K562 (cell line): ENCODE measurements around the gene C2CD2L. TPM values are rescaled to one million over a fixed set of nuclear protein-coding genes. Genes with fewer than 3 reads are reported as not detected.

ENCODE experiments used
- ARHGAP35 ChIP-seq: fragments of 450-650 bp; IDR thresholded peaks from 2 replicates; pipeline ENCODE4 v1.6.1; 2018; ENCODE audit not compliant: partially characterized antibody
- BCOR ChIP-seq: fragments of 450-650 bp; IDR thresholded peaks from 2 replicates; pipeline ENCODE4 v1.6.1; 2016
- BRCA1 ChIP-seq, 2 experiments: fragments of 450-650 bp in 1 of 2; sonication (generic) in 1 of 2; formaldehyde crosslinking in 1 of 2; IDR thresholded peaks; 2 replicates each; pipeline versions ENCODE4 v1.5.0 to v1.6.1; 2017 to 2020; ENCODE audit warnings: mild to moderate bottlenecking in 1 of 2, missing genetic modification reagents in 1 of 2
- CCAR2 ChIP-seq: fragments of 200-400 bp; formaldehyde crosslinking; IDR thresholded peaks from 2 replicates; pipeline ENCODE4 v1.6.1; 2017; ENCODE audit warnings: mild to moderate bottlenecking, low read depth, low read length
- FOXP1 ChIP-seq: sonication (generic); formaldehyde crosslinking; IDR thresholded peaks from 2 replicates; pipeline ENCODE4 v1.8.0; 2022; ENCODE audit warnings: mild to moderate bottlenecking, missing genetic modification reagents
- KAT2B ChIP-seq: IDR thresholded peaks from one replicate; pipeline ENCODE4 v1.6.1; 2012; ENCODE audit warnings: low read depth, mild to moderate bottlenecking, control low read depth, inconsistent platforms, low read length, moderate library complexity
- LEF1 ChIP-seq: fragments of 450-650 bp; IDR thresholded peaks from 2 replicates; pipeline ENCODE4 v1.6.1; 2016; ENCODE audit warnings: mild to moderate bottlenecking
- MECOM ChIP-seq: fragments of 250-450 bp; sonication (Bioruptor Pico); IDR thresholded peaks from 2 replicates; pipeline ENCODE4 v1.8.0; 2022; ENCODE audit warnings: inconsistent platforms
- POLR2G ChIP-seq: fragments of 200-400 bp; formaldehyde crosslinking; IDR thresholded peaks from 2 replicates; pipeline ENCODE4 v1.6.1; 2017; ENCODE audit warnings: low read depth, mild to moderate bottlenecking, antibody characterized with exemption, low read length, moderate library complexity
- PTBP1 ChIP-seq: fragments of 200-400 bp; formaldehyde crosslinking; IDR thresholded peaks from 2 replicates; pipeline ENCODE4 v1.6.1; 2017; ENCODE audit warnings: low read depth, low read length
- RHOXF2B ChIP-seq: fragments of 250-450 bp; sonication (Bioruptor Pico); conservative IDR thresholded peaks from 2 replicates; pipeline ENCODE4 v1.5.1; 2021
- ZBTB17 ChIP-seq: fragments of 450-650 bp; formaldehyde crosslinking; IDR thresholded peaks from 2 replicates; pipeline ENCODE4 v1.4.0; 2020; ENCODE audit warnings: mild to moderate bottlenecking
- ZC3H4 ChIP-seq: sonication (generic); formaldehyde crosslinking; IDR thresholded peaks from 2 replicates; pipeline ENCODE4 v1.9.0; 2021; ENCODE audit warnings: missing genetic modification reagents, borderline replicate concordance
- ZNF766 ChIP-seq: fragments of 200-800 bp; sonication (Bioruptor generic); conservative IDR thresholded peaks from 2 replicates; pipeline ENCODE4 v1.6.1; 2016; ENCODE audit warnings: missing genetic modification characterization, missing compliant biosample characterization
- polyA plus RNA-seq, 8 experiments: library from polyadenylated mRNA; depleted of rRNA in 4 of 8; stranded (reverse) in 5 of 8; unstranded in 3 of 8; fragments of >200 nt; fragmentation: Nextera tagmentation in 2 of 8; fragmentation: Illumina TruSeq in 1 of 8; extraction: Ambion mirVana in 2 of 8; extraction: Trizol in 1 of 8; gene quantifications; 2 replicates each; pipeline versions ENCODE4 v1.2.1 to v1.2.3, GENCODE V29; 2011 to 2014; ENCODE audit warnings: inconsistent platforms in 1 of 8, missing spikeins in 1 of 8
- total RNA-seq, 7 experiments: library from RNA; depleted of rRNA in 6 of 7; stranded (reverse); fragments of >200 nt in 6 of 7; fragmentation: Illumina TruSeq in 2 of 7; extraction: Trizol in 2 of 7; gene quantifications; 2 replicates each; pipeline versions ENCODE4 v1.2.1 to v1.2.3, GENCODE V29; 2011 to 2021; ENCODE audit warnings: low replicate concordance in 1 of 7
- TF ChIP-seq, protein P1 (sequence below): sonication (generic); formaldehyde crosslinking; IDR thresholded peaks from 2 replicates; pipeline ENCODE4 v1.8.1; 2023; ENCODE audit warnings: mild to moderate bottlenecking, missing genetic modification reagents
- TF ChIP-seq, protein P2 (sequence below): fragments of 200-800 bp; sonication (Bioruptor generic); IDR thresholded peaks from 2 replicates; pipeline ENCODE4 v1.6.1; 2017; ENCODE audit warnings: missing genetic modification characterization, missing compliant biosample characterization
- TF ChIP-seq, protein P3 (sequence below): fragments of 250-450 bp; sonication (Bioruptor Pico); IDR thresholded peaks from 2 replicates; pipeline ENCODE4 v1.9.0; 2021; ENCODE audit warnings: mild to moderate bottlenecking
- TF ChIP-seq, protein P4 (sequence below): fragments of 250-450 bp; sonication (Bioruptor Pico); IDR thresholded peaks from 2 replicates; pipeline ENCODE4 v1.5.0; 2022; ENCODE audit warnings: mild to moderate bottlenecking

The C2CD2L gene
- total and polyA plus RNA-seq, 9 of the 15 experiments (the other 6 are each of a cell fraction or from before 2014, with no cell fraction given) = 0.66 to 41.2 (median 14.8) TPM

DNA sequence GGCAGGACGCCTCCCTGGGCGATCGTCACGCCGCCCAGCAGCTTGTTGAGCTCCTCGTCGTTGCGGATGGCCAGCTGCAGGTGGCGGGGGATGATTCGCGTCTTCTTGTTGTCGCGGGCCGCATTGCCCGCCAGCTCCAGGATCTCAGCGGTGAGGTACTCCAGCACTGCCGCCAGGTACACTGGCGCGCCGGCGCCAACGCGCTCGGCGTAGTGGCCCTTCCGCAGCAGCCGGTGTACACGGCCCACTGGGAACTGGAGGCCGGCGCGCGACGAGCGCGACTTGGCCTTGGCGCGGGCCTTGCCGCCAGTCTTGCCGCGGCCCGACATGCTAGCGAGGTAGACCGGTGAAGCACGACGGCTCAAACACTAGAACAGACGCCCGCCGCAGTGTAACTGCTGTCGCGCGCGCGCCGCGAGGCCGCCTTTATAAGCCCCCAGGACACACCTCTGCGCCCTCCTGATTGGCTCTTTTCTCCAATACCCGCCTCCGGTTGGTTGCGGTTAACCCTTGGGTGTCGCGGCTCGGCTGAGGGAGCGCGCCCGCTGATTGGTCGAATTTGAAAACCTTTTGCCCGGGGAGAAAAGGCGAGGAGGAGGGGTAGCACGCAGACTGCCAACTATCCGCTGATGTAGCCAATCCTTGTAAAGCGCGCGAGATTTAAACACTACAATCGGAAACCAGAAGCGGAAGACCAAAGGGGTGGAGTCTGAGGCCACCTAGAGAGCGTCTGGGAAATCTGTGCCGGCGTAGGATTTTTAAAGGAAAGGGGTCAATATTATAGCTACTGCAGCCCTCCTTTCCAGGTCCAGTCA, 11.9 kb upstream of the C2CD2L start (continued):
- TF ChIP-seq, protein P1, sequence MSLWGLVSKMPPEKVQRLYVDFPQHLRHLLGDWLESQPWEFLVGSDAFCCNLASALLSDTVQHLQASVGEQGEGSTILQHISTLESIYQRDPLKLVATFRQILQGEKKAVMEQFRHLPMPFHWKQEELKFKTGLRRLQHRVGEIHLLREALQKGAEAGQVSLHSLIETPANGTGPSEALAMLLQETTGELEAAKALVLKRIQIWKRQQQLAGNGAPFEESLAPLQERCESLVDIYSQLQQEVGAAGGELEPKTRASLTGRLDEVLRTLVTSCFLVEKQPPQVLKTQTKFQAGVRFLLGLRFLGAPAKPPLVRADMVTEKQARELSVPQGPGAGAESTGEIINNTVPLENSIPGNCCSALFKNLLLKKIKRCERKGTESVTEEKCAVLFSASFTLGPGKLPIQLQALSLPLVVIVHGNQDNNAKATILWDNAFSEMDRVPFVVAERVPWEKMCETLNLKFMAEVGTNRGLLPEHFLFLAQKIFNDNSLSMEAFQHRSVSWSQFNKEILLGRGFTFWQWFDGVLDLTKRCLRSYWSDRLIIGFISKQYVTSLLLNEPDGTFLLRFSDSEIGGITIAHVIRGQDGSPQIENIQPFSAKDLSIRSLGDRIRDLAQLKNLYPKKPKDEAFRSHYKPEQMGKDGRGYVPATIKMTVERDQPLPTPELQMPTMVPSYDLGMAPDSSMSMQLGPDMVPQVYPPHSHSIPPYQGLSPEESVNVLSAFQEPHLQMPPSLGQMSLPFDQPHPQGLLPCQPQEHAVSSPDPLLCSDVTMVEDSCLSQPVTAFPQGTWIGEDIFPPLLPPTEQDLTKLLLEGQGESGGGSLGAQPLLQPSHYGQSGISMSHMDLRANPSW (CRISPR knock-in tag) = peak; percentile 97; the same call in 1 of the 2 replicates
- no peak for TF ChIP-seq ARHGAP35
- TF ChIP-seq RHOXF2B (CRISPR knock-in tag) = no peak; the same call in 1 of the 2 replicates
- peak; percentile 89 for TF ChIP-seq ZBTB17 (CRISPR knock-in tag)
- TF ChIP-seq PTBP1 = peak; percentile 77; the same call in 1 of the 2 replicates
- no peak for TF ChIP-seq MECOM (CRISPR knock-in tag)
- peak; percentile 74 for TF ChIP-seq BCOR
- TF ChIP-seq, protein P2, sequence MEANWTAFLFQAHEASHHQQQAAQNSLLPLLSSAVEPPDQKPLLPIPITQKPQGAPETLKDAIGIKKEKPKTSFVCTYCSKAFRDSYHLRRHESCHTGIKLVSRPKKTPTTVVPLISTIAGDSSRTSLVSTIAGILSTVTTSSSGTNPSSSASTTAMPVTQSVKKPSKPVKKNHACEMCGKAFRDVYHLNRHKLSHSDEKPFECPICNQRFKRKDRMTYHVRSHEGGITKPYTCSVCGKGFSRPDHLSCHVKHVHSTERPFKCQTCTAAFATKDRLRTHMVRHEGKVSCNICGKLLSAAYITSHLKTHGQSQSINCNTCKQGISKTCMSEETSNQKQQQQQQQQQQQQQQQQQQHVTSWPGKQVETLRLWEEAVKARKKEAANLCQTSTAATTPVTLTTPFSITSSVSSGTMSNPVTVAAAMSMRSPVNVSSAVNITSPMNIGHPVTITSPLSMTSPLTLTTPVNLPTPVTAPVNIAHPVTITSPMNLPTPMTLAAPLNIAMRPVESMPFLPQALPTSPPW (CRISPR knock-in tag) = peak; percentile 95
- TF ChIP-seq ZC3H4 (CRISPR knock-in tag) = no peak
- no peak for TF ChIP-seq CCAR2
- TF ChIP-seq FOXP1 (CRISPR knock-in tag) = peak; percentile 96
- no peak for TF ChIP-seq KAT2B
- TF ChIP-seq, protein P3, sequence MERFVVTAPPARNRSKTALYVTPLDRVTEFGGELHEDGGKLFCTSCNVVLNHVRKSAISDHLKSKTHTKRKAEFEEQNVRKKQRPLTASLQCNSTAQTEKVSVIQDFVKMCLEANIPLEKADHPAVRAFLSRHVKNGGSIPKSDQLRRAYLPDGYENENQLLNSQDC (CRISPR knock-in tag) = peak; percentile 88; the same call in 1 of the 2 replicates
- TF ChIP-seq LEF1 = no peak
- TF ChIP-seq POLR2G = peak; percentile 99
- TF ChIP-seq BRCA1 (IDR thresholded peaks at IDR 0.05) = no peak
- no peak for TF ChIP-seq BRCA1 (CRISPR knock-in tag; IDR thresholded peaks at IDR 0.05)
- TF ChIP-seq, protein P4, sequence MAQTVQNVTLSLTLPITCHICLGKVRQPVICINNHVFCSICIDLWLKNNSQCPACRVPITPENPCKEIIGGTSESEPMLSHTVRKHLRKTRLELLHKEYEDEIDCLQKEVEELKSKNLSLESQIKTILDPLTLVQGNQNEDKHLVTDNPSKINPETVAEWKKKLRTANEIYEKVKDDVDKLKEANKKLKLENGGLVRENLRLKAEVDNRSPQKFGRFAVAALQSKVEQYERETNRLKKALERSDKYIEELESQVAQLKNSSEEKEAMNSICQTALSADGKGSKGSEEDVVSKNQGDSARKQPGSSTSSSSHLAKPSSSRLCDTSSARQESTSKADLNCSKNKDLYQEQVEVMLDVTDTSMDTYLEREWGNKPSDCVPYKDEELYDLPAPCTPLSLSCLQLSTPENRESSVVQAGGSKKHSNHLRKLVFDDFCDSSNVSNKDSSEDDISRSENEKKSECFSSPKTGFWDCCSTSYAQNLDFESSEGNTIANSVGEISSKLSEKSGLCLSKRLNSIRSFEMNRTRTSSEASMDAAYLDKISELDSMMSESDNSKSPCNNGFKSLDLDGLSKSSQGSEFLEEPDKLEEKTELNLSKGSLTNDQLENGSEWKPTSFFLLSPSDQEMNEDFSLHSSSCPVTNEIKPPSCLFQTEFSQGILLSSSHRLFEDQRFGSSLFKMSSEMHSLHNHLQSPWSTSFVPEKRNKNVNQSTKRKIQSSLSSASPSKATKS (CRISPR knock-in tag) = no peak
- TF ChIP-seq ZNF766 (CRISPR knock-in tag) = peak; percentile 70
